Cortex of kidney (tissue), 1 donor: Measurements from ENCODE around the gene BAIAP3.
"Not testable (repeated sequence)": the region's sequence is repeated elsewhere in the genome, so short reads cannot be mapped to it uniquely, and the experiment has no call there.

Experiments
- DNase-seq: peaks from one replicate; lab custom pipeline; 2025; lab: John Stamatoyannopoulos, UW

Gene BAIAP3

GRCh38 chr16:1333149-1333812 lies at the start of gene BAIAP3:
TSS of gene BAIAP3 (plus strand) at chr16:1333645. CDS start at chr16:1338550, 4,905 bp downstream.
- DNase-seq: no peak

GRCh38 chr16:1283996-1284616 lies 49.3 kb upstream of the BAIAP3 start:
- DNase-seq: no peak

GRCh38 chr16:1285669-1286512 lies 47.6 kb upstream of the BAIAP3 start:
- DNase-seq: no peak

GRCh38 chr16:1286513-1287094 lies 46.8 kb upstream of the BAIAP3 start:
- DNase-seq: no peak

- DNase-seq: no peak
These were observed 45.3 kb upstream of the BAIAP3 start for GRCh38 chr16:1287982-1288670.

GRCh38 chr16:1288813-1289476 lies 44.5 kb upstream of the BAIAP3 start:
- no peak for DNase-seq

GRCh38 chr16:1289477-1289866 lies 44.0 kb upstream of the BAIAP3 start:
- no peak for DNase-seq

GRCh38 chr16:1290063-1290501 lies 43.4 kb upstream of the BAIAP3 start:
- DNase-seq: no peak

- no peak for DNase-seq
These were observed 42.4 kb upstream of the BAIAP3 start for GRCh38 chr16:1290860-1291575.

GRCh38 chr16:1291576-1291974 lies 41.9 kb upstream of the BAIAP3 start:
- no peak for DNase-seq

GRCh38 chr16:1292208-1292607 lies 41.2 kb upstream of the BAIAP3 start:
- DNase-seq: not testable (repeated sequence)

GRCh38 chr16:1292808-1293207 lies 40.6 kb upstream of the BAIAP3 start:
- not testable (repeated sequence) for DNase-seq

GRCh38 chr16:1293921-1294656 lies 39.4 kb upstream of the BAIAP3 start:
- DNase-seq: no peak

GRCh38 chr16:1295465-1295864 lies 38.0 kb upstream of the BAIAP3 start:
- DNase-seq: no peak

GRCh38 chr16:1296688-1297017 lies 36.8 kb upstream of the BAIAP3 start:
- not testable (repeated sequence) for DNase-seq

GRCh38 chr16:1297018-1297696 lies 36.3 kb upstream of the BAIAP3 start:
- DNase-seq: no peak

GRCh38 chr16:1298406-1298805 lies 35.0 kb upstream of the BAIAP3 start:
- DNase-seq: no peak

- no peak for DNase-seq
These were observed 34.2 kb upstream of the BAIAP3 start for GRCh38 chr16:1299012-1299867.

- DNase-seq: no peak
These were observed 33.6 kb upstream of the BAIAP3 start for GRCh38 chr16:1299868-1300203.
